Astrocyte (in vitro differentiated cells and primary cell): ENCODE measurements around the gene OLFML2B.

Source experiments
- CTCF ChIP-seq: IDR thresholded peaks from 2 replicates; pipeline ENCODE4 v1.5.1; 2011; ENCODE audit warnings: low read depth, mild to moderate bottlenecking, inconsistent platforms, low read length, moderate library complexity; ENCODE audit not compliant: insufficient read depth
- EZH2 ChIP-seq: IDR thresholded peaks from 2 replicates; pipeline ENCODE4 v1.6.1; 2012; ENCODE audit warnings: mild to moderate bottlenecking, low read length, inconsistent platforms; ENCODE audit not compliant: insufficient read depth

- no peak for TF ChIP-seq CTCF
- TF ChIP-seq EZH2: no peak
These were observed 79.3 kb downstream of the OLFML2B start for GRCh38 chr1:161944381-161944780.
